Neutrophil (primary cell): ENCODE data around the gene CHPF.

Experiments used
- H3K27ac ChIP-seq: fragments of 200-600 bp; sonication (generic); 2 replicates; pipeline ENCODE4 v1.5.1; 2016; ENCODE audit warnings: mild to moderate bottlenecking, moderate library complexity
- H3K27me3 ChIP-seq: fragments of 200-600 bp; sonication (generic); 2 replicates; pipeline ENCODE4 v1.6.0; 2016; ENCODE audit warnings: mild to moderate bottlenecking
- H3K36me3 ChIP-seq: fragments of 200-600 bp; sonication (generic); 2 replicates; pipeline ENCODE4 v1.5.1; 2017
- H3K4me1 ChIP-seq, 2 experiments: fragments of 200-600 bp in 1 of 2; sonication (generic) in 1 of 2; 1 replicate in 1 of 2; 2 replicates in 1 of 2; pipeline versions ENCODE4 v1.5.1 to v1.6.1; 2013 to 2016; ENCODE audit warnings: low read depth in 1 of 2, low read length in 1 of 2, mild to moderate bottlenecking in 1 of 2, moderate library complexity in 1 of 2; ENCODE audit not compliant: control insufficient read depth in 1 of 2, insufficient read depth in 1 of 2
- H3K4me3 ChIP-seq, 2 experiments: fragments of 200-600 bp in 1 of 2; sonication (generic) in 1 of 2; 1 replicate in 1 of 2; 2 replicates in 1 of 2; pipeline ENCODE4 v1.5.1; 2013 to 2016; ENCODE audit warnings: low read depth in 1 of 2, low read length in 1 of 2, mild to moderate bottlenecking in 1 of 2, moderate library complexity in 1 of 2
- H3K9me3 ChIP-seq: fragments of 200-600 bp; sonication (generic); 2 replicates; pipeline ENCODE4 v1.5.1; 2016
- TF ChIP-seq, protein P1 (sequence below): fragments of 200-600 bp; sonication (generic); IDR thresholded peaks from 2 replicates; pipeline ENCODE4 v1.5.1; 2016; ENCODE audit warnings: antibody characterized with exemption

Gene CHPF

GRCh38 chr2:219510512-219511135 is 33.0 kb downstream of the CHPF start:
- H3K27me3 ChIP-seq: peaks cover 76% of the 10 kb centered on the region
- H3K9me3 ChIP-seq: no peaks in the 10 kb centered on the region
- H3K4me1 ChIP-seq: no peaks in the 10 kb centered on the region
- peaks cover 20% of the 10 kb centered on the region for H3K36me3 ChIP-seq
- TF ChIP-seq, protein P1, sequence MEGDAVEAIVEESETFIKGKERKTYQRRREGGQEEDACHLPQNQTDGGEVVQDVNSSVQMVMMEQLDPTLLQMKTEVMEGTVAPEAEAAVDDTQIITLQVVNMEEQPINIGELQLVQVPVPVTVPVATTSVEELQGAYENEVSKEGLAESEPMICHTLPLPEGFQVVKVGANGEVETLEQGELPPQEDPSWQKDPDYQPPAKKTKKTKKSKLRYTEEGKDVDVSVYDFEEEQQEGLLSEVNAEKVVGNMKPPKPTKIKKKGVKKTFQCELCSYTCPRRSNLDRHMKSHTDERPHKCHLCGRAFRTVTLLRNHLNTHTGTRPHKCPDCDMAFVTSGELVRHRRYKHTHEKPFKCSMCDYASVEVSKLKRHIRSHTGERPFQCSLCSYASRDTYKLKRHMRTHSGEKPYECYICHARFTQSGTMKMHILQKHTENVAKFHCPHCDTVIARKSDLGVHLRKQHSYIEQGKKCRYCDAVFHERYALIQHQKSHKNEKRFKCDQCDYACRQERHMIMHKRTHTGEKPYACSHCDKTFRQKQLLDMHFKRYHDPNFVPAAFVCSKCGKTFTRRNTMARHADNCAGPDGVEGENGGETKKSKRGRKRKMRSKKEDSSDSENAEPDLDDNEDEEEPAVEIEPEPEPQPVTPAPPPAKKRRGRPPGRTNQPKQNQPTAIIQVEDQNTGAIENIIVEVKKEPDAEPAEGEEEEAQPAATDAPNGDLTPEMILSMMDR: no peak
- no peak overlapping the region for H3K4me3 ChIP-seq
- H3K27ac ChIP-seq: no peak overlapping the region

- Histone ChIP-seq H3K4me3 (no peak overlapping the region), H3K27me3 (peaks cover 69% of the 10 kb centered on the region)
- TF ChIP-seq, protein P1: no peak
Measured at GRCh38 chr2:219509780-219510511, 33.7 kb downstream of the CHPF start.

DNA sequence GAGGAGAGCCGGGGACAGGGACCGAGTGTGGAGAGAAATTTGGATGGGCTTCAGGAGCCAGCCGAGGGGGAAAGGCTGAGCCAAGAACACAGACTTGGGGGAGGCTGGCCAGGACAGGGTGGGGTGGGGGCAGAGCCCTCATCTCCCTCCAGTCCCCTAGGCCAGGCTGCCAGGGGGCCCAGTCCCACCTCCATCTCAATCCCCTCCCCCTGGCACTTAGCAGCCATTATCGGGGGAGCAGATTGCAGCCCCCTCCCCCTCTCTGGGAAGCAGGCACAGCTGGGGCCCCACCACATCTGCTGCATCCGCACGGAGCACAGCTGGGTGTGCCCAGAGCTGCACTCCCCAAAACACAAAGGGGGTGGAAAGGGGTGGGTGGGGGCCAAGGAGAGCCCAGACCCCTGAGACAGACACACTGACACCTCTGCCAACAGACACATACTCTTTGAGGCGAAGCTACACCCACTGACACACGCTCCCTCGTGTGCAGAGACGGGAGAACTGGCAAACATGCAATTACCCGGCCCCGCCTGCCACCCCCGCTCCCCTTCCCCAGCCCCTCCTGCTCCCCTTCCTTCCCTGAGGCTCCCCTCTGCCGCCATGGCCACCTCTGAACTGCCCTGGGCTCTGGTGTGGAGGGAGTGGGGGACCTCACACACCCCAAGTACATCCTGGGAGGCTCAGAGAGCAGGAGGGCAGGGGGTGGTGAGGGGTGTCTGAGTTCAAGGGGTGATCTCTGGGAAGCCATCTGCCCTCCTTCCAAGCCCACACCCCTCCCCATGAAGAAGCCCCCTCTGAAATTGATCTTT is 34.4 kb downstream of the CHPF start:
- no peaks in the 10 kb centered on the region for H3K4me1 ChIP-seq
- H3K27ac ChIP-seq: no peak overlapping the region
- H3K27me3 ChIP-seq: peaks cover 61% of the 10 kb centered on the region
- TF ChIP-seq, protein P1: no peak
- no peaks in the 10 kb centered on the region for H3K9me3 ChIP-seq
- peaks cover 35% of the 10 kb centered on the region for H3K36me3 ChIP-seq
- H3K4me3 ChIP-seq: no peak overlapping the region

More at GRCh38 chr2:219509780-219510511, 33.7 kb downstream of the CHPF start:
- Histone ChIP-seq H3K36me3 (peaks cover 27% of the 10 kb centered on the region), H3K4me1 (no peaks in the 10 kb centered on the region), H3K9me3 (no peaks in the 10 kb centered on the region), H3K27ac (no peak overlapping the region)

DNA sequence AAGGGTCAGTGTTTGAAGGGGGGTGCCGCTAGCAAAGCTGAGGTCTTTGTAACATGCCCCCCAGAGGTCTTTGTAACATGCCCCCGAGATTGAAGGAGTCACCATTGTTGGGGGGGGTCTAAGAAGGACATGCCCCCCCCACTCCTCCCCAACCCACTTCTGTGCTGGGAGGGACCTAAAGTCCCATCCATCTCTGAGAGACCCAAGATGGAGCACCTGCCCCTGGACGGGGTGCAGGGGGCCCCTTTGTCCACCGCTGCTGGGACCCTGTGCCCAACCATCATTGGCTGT is 35.2 kb downstream of the CHPF start:
- Histone ChIP-seq H3K4me1 (no peaks in the 10 kb centered on the region), H3K27me3 (peaks cover 53% of the 10 kb centered on the region)

More for the DNA sequence above, 35.2 kb downstream of the CHPF start:
- Histone ChIP-seq H3K27ac (no peak overlapping the region), H3K36me3 (peaks cover 43% of the 10 kb centered on the region), H3K9me3 (no peaks in the 10 kb centered on the region), H3K4me3 (no peak overlapping the region)
- TF ChIP-seq, protein P1: no peak
